Ishikawa (cell line): ENCODE data around the gene EXOSC3.

Experiments
- CREB1 ChIP-seq: IDR thresholded peaks from 2 replicates; pipeline ENCODE4 v1.6.1; 2012; ENCODE audit warnings: low read depth
- EP300 ChIP-seq: IDR thresholded peaks from 2 replicates; pipeline ENCODE4 v1.6.1; 2012; ENCODE audit warnings: borderline replicate concordance
- MAX ChIP-seq: IDR thresholded peaks from 2 replicates; pipeline ENCODE4 v1.6.1; 2012

- TF ChIP-seq EP300, result no peak
- no peak for TF ChIP-seq CREB1
- TF ChIP-seq MAX, result no peak
Observed at GRCh38 chr9:37778534-37778933, 6.3 kb downstream of the EXOSC3 start.
